HG03039 (cell line): ENCODE data around the gene RASSF5.
A peak's percentile ranks its signal among the peaks of the same experiment; 100 is the strongest.

Source experiments
- ATAC-seq: cut with Tn5 transposase; IDR thresholded peaks from one replicate; pipeline ENCODE4 v1.9.1; 2021; ENCODE audit warnings: mild to moderate bottlenecking, moderate library complexity; ENCODE audit not compliant: unreplicated experiment

Gene RASSF5

DNA sequence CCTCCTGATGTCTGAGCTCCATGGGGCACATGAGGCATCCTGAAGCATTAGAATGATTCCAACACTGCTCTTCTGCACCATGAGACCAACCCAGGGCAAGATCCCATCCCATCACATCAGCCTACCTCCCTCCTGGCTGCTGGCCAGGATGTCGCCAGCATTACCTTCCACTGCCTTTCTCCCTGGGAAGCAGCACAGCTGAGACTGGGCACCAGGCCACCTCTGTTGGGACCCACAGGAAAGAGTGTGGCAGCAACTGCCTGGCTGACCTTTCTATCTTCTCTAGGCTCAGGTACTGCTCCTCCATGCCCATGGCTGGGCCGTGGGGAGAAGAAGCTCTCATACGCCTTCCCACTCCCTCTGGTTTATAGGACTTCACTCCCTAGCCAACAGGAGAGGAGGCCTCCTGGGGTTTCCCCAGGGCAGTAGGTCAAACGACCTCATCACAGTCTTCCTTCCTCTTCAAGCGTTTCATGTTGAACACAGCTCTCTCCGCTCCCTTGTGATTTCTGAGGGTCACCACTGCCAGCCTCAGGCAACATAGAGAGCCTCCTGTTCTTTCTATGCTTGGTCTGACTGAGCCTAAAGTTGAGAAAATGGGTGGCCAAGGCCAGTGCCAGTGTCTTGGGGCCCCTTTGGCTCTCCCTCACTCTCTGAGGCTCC, 11.1 kb upstream of the RASSF5 start:
- no peak for ATAC-seq

DNA sequence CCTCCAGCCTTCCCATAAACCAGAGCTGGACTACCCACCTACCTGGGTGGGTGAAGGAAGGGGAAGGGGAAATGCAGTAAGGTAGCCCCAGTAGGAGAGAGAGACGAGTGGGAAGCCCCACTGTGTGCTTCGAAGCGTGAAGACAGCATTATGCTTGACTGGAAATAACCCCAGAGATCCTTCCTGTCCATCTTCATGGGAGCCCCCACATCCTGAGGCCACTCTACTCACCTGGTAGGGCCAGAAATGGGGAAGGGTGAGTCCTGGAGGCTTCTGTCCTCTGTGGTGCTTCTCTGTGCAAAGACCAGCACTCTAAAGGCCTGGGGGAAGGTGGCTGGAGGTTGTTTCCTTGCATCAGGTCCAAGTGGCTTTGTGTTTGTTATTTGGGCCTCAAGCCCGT, 10.0 kb upstream of the RASSF5 start:
- ATAC-seq, result no peak

DNA sequence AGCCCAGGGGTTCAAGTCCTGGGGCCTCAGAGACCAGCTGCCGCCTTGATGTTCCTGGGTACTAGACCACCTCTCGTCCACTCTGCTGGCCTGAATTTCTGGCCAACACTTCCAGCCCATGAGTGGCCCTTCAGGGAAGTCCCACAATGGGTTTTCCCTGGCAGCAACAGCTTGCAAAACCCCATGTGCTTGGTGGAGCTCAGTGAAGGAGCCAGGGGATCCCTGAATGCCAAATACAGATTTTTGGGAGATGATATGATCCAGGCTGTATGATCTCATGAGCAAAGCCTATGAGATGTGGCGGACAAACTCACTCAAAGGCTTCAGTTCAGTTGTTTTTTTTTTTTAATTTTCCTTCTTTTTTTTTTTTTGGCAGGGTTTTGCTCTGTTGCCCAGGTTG, 9.6 kb upstream of the RASSF5 start:
- ATAC-seq, result no peak

DNA sequence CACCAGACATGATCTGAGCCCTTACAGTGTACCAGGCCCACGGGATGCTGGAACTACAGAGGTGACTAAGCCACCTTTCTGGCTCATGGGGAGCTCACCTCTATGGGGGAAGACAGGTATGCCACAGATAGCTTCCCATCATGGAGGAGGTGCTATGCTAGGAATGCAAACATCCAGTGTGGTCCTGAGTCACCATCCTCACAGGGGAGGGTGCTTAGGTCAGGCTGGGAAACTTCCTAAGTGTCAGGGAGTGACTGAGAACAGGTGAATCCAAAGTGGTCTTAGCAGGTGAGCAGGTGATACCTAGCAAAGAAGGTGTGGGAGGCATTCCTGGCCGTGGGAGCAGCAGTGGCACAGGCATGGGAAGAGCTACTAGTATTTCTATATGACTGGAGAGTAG, 8.6 kb upstream of the RASSF5 start:
- no peak for ATAC-seq

DNA sequence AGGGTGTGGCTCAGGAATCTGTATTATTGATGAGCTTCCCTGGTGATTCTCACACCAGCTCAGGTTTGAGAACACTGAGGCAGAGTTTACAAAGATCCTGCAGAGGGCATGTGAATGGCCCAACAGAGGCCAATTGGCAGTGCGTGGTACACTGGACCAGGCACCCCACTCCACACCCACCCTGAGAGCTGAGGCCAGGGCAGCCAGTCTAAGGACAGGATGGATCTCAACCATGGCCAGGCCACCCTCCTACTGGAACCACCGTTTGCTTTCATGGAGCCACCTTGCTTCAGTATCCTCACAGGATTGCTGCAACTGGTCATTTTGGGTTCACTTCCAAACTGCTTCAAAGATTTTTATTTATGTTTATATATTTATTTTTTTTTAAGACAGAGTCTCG, 7.3 kb upstream of the RASSF5 start:
- no peak for ATAC-seq

DNA sequence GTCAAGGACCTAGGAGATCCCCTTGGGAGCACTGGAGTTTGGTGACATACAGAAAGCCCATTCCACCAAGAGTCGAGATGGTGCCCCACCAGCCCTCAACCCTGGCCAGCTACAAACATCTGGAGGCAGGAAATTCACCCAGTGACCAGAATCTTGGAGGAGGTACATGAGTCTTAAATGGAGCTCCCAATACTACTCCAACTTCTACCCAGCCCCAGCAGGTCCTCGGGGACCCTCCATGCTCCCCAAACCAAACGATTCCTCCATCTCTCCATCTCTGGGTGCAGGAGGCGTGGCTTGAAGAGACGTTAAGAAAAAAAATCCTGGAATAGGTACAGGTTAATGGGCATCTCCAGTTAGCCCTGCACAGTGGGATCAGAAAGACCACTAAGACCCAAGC, 5.5 kb upstream of the RASSF5 start:
- no peak for ATAC-seq

DNA sequence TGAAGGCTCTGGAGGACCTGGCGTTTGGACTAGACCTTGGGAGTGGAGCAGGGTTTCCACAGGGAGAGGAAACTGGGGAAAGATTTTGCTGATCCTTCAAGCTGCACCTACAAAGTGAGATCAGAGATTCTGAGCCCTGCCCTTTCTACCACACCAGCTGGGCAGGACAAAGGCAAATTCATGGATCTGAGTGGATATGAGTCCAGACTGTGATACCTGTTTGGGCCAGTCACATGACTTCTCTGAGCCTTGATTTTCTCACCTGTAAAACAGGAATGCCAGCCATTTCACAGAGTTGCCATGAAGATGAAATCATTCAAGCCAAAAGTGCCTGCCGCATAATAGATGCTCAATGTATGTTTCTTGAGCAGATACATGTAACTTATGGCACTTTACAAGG, 4.9 kb upstream of the RASSF5 start:
- ATAC-seq, result no peak

DNA sequence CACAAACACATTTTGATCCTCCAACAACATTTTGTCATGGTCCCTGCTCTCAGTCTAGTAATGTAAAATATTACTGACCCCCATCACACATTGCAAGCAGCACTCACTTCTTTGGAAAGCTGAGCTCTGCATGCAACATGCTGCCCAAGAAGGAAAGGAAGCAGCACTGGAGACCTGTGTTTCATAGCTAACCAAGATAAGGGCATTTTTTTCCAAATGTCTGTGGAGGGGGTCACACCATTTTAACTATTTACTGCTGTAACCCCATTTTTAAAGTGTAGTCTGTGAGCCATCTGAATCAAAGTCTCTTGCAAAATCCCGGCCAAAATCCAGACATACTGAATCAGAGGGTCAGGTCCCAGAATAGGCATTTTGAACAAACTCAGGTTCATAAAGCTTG, 4.5 kb upstream of the RASSF5 start:
- no peak for ATAC-seq

DNA sequence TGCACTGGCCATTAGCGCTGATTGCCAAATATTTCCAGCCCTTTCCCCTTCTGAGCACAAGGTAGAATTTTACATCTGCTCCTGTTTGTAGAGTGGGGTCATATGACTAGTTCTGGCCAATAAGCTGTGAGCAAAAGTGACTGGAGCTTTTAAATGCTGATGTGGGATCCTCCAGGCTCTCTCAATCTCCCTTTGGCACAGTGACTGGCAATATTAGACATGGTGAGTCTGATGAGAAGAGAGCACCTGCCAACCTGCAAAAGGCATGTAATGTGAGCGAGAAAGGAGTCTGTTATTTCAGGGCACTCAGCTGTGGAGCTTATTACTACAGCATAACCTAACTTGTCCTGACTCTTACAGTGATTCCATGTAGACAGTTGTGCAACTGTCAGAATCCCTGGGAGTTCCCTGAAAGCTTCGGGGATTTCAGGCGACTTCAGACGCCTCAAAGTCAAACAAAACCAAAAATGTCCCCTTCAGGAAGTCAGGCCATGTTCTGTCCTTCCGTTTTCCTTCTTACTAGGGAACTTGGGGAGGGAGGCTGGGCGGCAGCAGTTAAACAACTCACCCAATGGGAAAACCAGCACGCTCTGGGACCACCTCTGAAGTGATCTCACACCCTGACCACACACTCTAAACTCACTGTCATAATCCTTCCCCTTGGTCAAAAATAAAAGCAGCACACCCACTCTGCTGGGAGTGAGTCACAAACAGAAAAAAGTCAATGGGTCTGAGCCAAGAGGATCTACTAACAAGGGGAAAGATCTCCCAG, 3.6 kb upstream of the RASSF5 start:
- peak; percentile 49 for ATAC-seq

DNA sequence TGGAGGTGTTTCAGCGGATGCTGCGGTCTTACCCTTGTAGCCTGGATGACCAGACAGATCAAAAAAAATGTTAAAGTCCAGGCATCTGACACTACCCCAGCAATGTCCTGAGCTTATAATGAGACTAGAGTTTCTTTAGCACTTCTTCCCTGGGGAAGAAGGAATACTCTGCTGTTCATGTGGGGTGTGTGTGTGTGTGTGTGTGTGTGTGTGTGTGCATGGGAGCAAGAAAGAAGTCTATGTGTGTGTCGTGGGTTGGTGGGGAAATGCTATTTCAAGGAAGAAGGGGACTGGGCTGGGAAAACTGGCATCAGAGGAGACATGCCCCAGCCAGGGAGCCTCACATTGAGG, 3.0 kb upstream of the RASSF5 start:
- no peak for ATAC-seq

DNA sequence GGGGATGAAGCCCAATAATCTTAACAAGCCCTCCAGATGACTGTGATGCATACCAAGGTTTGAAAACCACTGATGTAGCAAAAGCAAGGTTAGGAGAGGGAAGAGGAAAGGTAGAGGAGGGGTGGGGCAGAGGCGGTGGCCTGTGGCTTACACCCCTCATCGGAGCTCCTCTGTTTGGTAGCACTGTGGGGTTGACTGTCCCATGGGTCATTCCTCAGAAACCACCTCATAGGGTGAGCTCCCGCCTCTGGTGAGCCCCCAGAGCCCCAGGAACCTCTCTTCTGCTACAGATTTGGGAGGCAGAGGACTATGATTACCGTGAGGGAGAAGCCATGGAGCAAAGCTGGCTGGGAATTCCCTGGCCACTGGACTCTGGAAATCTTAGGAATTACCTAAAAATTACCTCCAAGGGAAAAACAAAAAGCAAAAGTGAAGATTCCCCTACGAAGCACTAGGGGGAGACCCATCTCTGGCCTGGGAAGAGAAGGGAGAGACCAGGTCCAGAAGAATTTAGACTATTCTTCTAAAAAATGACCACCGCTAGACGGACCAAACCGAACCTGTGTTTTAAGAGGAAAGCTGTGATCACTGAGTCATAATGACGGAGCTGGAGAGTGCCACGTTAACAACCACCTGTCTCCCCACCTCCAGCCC, 1.5 kb upstream of the RASSF5 start:
- no peak for ATAC-seq

DNA sequence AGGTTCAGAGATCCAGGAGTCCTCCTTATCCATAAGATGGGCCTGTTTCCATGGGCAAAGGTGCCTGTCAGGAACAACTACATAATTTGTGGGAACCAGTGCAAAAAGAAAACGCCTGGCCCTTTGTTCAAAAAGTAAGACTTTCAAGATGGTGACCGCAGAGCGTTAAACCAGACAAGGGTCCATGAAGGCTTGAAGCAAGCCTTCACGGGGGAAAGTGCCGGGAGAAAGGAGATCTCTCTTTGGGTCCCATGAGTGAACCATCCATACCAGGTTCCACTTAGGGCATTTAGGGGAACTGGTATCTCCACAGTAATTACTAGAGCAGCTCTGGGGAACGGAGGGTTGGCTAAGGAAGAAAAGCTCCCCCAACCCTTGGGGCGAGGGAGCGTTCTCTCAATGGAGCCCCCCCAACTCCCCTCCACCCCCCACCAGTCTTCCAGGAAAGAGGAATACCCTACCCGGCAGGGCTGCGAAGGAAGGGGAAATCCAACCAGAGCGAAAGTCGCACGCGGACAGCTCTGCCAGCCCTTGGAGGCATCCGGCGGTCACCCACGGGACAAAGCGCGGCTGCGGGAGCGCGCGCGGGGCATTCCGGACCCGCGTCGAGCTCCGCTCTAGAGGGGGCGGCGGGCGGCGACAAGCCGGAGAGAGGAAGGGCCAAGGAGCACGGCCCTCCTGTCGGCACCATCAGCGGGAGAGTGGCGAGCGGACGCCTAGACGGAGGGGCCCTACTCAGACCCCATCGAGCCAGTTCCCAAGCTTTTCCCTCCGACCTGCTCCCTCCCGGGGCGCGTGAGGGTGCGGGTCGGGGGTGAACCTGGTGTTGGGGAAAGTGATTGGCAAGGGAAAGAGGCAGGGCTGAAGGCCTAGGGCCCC, 687 bp upstream of the RASSF5 start:
- no peak for ATAC-seq

DNA sequence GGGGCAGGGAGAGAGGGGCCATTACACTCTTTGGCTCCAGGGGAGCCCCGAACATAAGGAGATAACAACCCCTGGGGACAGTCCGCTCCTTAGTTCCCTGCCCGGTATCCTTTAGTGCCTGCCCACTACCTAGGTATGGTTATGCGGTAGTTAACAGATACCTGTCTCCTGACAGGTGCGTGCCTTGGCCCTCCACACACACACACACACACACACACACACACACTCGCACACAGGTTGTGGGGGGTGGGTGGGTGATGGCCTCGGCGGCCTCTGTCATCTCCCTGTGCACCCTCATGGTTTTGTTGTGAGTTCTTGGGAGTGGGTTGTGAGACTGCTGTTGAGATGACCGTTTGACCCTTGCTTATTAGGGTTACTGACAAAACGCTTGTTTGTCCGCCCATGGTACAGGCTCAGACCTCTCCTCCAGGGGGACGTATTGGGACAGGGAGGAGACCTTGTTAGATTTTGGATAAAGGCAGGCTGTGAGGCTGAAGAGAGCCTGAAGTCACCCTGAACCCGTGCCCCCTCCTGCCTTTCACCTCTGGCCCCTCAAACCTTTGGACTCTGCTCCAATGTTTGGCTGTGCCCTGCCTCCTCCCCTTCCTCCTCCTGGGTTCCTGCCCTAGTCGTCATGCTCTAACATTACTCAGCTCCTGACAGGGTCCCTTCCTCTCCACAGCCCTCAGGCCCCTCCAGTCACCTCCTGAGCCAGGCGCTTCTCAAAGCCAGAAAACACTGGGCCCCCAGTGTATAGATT, 979 bp downstream of the RASSF5 start:
- ATAC-seq, result no peak

DNA sequence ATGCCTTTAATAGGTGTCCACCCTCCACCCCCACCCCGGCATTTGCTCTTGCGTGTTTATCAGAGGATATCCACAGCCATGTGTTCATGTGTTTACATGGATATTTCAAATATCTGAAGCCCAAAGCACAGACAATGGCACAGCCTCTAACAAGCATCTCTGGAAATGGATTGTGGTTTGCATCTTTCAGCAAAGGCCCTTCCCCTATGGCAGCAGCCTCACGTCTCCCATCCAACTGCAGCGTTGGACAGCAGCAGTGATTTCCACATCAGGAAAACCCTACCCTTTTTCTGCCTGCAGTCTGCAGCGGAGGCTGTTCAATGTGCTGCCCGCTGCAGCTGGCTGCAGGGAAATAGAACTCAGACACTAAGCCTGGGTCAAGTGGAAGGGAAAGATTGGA, 1.6 kb downstream of the RASSF5 start:
- no peak for ATAC-seq

DNA sequence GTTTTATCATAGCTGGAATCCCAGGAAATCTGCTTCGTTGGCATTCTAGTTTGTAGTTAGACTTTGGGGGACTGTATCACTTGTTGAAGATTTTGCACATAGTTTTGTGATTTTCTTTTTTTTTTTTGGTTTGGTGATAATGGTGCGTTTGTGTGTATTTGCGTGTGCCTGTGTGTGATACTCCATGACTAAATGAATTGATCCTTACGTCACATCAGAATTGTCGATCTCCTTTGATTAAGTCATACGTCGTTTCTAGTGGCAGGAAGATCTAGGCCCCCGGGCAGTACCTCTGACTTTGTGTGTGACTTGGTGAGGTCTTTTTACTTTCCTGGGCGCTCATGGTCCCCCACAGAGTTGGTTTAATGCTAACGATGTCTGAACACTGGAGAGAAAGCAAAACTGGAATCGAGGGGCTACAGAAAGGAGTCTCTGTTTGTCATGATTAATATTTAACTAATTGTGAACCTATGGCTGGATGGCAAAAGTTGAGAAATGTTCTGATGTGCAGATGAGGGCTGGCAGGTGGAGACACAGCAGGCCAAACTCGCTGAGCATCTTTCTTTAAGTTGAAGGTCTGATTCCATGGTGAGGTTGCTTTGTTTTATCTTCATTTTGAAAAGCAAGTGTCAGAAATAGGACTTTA, 2.4 kb downstream of the RASSF5 start:
- no peak for ATAC-seq

DNA sequence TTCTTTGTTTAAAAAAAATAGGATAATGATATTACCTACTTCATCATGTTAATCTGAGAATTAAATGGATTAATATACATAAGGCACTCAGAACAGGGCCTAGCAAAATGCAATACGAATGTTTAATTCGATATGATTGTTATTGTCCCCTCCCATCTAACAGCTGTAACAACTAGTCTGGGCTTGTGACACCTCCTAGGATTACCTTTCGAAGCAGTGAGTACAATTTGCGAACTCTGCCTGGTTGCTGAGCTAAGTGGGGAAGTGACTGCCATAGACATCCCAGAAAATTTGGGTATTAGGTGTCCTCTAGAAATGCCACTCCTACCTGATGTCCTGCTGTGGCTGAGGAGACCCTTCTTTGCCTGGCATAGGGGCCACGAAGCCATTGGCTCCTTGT, 3.0 kb downstream of the RASSF5 start:
- ATAC-seq, result no peak

DNA sequence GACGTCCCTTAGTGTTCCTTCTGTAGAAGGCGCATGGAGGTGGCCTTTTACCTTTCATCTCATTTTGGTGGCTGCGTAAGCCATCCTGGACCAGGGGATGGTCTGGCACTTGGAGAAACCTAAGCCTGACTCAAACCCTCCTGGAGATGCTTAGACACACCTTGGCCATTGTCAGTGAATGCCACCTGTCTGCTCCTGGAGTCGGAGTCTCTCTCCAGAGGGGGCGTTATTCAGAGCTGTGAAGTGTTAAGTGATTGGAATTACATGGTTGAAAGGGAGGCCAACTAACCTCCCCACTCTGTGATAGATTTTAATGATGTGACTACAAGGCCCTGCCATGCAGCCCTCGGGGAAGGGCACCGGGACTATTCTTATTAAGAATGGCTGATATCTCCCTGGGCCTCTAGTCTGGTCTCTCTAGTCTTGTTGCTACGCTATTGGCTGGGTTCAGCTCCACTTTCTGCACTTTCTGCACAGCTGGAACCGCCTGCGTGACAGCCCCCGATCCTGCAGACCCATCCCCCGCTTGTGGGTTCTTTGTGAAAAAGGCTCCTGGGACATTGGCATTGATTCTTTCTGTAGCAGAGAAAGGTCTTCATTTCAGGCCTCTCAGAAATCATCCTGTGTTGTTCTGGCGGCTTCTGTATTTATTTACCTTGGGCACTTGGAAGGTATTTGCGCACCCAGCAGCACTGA, 4.2 kb downstream of the RASSF5 start:
- no peak for ATAC-seq

DNA sequence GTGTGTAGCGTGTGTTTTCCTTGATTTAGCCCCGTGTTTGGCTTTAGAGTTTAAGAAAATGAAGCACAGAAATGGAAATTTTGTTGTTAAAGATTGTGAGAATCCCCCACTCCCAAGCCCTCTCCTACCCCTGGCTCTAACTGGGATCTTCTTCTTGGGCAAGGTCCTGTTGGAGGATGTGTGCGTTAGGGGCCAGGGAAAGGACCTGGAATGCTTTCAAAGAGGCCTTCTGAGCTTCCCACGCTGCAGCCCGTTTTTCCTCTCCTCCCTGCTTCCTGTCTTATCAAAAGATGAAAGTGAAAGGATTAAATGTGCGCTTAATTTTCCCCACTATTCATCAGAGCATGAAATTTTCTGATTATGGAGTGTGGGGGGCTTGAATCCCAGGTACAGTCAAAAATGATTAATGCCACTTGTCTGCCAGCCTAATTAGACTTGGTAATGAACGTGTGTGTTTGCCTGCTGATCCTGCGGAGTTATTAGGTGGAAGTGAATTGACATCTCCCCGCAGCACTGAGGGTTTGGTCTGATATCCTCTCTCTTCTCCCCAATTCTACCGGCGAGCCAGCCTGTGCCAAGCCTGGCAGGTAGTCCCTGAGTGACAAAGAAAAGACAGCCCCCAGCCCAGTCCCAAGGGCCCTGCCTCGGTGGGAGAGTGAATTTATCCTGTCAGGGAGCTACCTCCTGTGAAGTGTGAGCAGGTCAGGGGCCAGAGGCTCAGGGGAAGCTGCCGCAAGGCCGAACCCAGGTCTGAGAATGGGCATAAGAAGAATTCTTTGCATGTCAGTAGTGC, 4.9 kb downstream of the RASSF5 start:
- no peak for ATAC-seq

DNA sequence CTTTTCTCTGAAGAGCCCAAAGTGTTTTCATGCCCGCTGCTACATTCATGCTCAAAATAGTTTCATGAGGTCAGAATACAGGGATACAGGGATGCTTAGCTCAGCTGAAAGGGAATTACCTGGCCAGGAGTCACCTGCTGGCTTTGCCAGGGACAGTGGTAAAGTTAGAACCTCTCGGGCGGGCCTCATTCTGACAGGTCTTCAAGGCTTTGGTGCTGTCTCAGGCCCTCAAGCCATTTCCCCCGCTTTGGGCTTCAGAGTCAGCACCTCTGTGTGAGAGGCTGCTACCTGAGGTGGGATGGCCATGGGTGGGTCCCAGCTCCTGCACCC, 5.5 kb downstream of the RASSF5 start:
- no peak for ATAC-seq
